ENCODE results near the gene PDZD4. TPM values are rescaled to one million over a fixed set of nuclear protein-coding genes. Genes with fewer than 3 reads are reported as not detected.

Gene PDZD4
- total and polyA plus RNA-seq, 2 experiments from 2014 or later = 0.50 to 5.8 TPM

DNA sequence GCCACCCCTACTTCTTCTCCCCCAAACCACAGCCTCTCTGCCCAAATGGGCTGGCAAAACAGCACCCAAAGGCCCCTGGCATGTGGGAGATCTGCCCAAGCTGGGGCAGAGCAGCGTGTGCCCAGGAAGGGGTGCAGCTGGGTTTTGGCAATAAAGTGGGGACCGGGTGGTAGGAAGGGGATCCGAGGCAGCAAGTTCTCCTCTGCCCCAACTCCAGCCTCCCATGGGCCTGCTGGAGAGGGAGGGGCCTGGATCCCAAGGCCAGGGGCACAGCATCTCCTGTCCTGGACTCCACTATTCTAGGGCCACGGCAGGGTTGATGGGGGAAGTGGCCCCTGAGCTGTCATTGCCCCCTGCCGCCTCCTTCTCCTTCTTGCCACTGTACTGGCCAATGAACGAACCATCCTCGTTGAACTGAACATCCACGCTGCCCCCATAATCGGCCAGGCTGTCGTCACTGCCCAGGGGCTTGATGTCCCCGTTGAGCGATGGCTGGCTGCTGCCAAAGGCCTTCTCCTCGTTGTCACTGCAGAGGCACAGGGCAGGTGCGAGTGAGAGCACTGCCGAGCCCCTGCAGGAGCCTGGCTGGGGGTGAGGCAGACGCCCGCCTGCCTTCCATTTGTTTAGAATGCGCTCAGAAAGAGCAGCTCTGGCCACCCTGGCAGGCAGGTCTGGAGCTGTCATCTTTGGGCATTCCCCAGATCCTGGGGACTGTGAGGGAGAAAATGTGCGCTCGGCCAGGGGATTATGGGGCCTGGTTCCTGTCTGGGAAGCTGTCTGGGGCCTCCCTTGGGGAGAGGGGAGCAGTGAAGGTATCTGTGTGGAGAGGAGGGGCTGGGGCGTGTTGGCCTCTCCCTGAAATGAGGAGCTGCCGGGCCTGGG lies 32.3 kb upstream of the PDZD4 start:
- no peak overlapping the region for H3K4me3 ChIP-seq

GRCh38 chrX:153861733-153862310 lies 31.5 kb upstream of the PDZD4 start:
- no peak overlapping the region for H3K4me3 ChIP-seq
- H3K27me3 ChIP-seq = no peaks in the 10 kb centered on the region

More for the DNA sequence above, 32.3 kb upstream of the PDZD4 start:
- Histone ChIP-seq H3K27ac (no peak overlapping the region), H3K4me1 (ENCODE audit: low read depth) (no peaks in the 10 kb centered on the region), H3K9me3 (ENCODE audit: low read depth) (no peaks in the 10 kb centered on the region), H3K27me3 (no peaks in the 10 kb centered on the region), H3K36me3 (no peaks in the 10 kb centered on the region)
- peak in 1 of 2 donors; percentile 28 for DNase-seq (ENCODE audit: low read depth in 1 of 2, low spot score in 1 of 2)
- no peak for TF ChIP-seq CTCF (IDR thresholded peaks at IDR 0.05; ENCODE audit: low read depth, low read length)

DNA sequence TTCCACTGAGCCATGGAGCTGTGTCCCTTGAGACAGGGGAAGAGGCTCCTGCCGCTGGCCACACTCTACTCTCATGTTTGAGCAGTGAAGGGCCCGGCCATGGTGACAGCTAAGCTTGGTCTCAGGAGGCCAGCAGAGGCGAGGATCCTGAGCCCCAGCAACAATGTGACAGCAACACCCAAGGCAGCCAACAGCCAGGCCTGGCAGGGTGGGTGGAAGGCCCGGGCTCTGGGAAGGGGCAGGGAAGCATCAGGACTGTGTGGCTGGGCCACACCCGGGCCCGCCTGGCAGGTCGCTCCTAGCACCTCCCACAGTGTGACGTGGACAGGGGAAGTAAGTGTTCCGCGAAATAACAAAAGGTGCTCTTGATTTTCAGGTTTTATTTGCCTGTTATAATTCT lies 30.8 kb upstream of the PDZD4 start:
- Histone ChIP-seq H3K36me3 (no peaks in the 10 kb centered on the region), H3K4me3 (no peak overlapping the region), H3K9me3 (ENCODE audit: low read depth) (no peaks in the 10 kb centered on the region), H3K4me1 (ENCODE audit: low read depth) (no peaks in the 10 kb centered on the region), H3K27ac (no peak overlapping the region), H3K27me3 (no peaks in the 10 kb centered on the region)
- TF ChIP-seq CTCF (IDR thresholded peaks at IDR 0.05; ENCODE audit: low read depth, low read length) = no peak
- DNase-seq (ENCODE audit: low read depth in 1 of 2, low spot score in 1 of 2) = no peak

More at GRCh38 chrX:153861733-153862310, 31.5 kb upstream of the PDZD4 start:
- H3K4me1 ChIP-seq (ENCODE audit: low read depth) = no peaks in the 10 kb centered on the region
- no peak for TF ChIP-seq CTCF (IDR thresholded peaks at IDR 0.05; ENCODE audit: low read depth, low read length)
- no peaks in the 10 kb centered on the region for H3K36me3 ChIP-seq
- H3K27ac ChIP-seq = no peak overlapping the region
- no peaks in the 10 kb centered on the region for H3K9me3 ChIP-seq (ENCODE audit: low read depth)
- DNase-seq (ENCODE audit: low read depth in 1 of 2, low spot score in 1 of 2) = no peak

DNA sequence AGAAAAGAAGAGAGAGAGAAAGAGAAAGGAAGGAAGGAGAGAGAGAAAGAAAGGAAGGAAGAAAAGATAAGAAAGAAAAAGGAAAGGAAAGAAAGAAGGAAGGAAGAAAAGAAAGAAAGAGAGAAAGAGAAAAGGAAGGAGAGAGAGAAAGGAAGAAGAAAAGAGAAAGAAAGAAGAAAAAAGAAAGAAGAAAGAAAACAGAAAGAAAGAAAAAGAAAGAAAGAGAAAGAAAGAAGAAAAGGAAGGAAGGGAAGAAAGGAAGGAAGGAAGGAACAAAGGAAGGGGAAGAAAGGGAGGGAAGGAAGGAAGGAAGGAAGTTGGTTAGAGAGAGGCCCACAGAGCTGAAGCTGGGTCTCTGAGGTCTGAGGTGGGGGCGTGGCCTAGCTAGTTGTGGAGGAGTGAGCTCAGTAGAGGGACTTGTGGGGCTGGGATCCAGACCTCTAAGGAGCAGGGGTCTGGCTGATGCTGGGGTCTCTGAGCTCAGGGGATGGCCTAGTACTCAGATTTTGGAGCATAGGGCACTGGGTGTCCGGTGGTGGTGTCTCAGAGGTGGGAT lies 27.1 kb upstream of the PDZD4 start:
- Histone ChIP-seq H3K4me1 (ENCODE audit: low read depth) (no peaks in the 10 kb centered on the region), H3K9me3 (ENCODE audit: low read depth) (no peaks in the 10 kb centered on the region), H3K36me3 (no peaks in the 10 kb centered on the region), H3K4me3 (no peak overlapping the region), H3K27me3 (no peaks in the 10 kb centered on the region), H3K27ac (no peak overlapping the region)
- no peak for DNase-seq (ENCODE audit: low read depth in 1 of 2, low spot score in 1 of 2)
- TF ChIP-seq CTCF (IDR thresholded peaks at IDR 0.05; ENCODE audit: low read depth, low read length) = no peak

GRCh38 chrX:153854702-153855101 lies 24.4 kb upstream of the PDZD4 start:
- Histone ChIP-seq H3K4me1 (ENCODE audit: low read depth) (no peaks in the 10 kb centered on the region), H3K36me3 (no peaks in the 10 kb centered on the region), H3K27ac (no peak overlapping the region), H3K4me3 (no peak overlapping the region), H3K9me3 (ENCODE audit: low read depth) (no peaks in the 10 kb centered on the region), H3K27me3 (no peaks in the 10 kb centered on the region)
- no peak for DNase-seq (ENCODE audit: low read depth in 1 of 2, low spot score in 1 of 2)
- TF ChIP-seq CTCF (IDR thresholded peaks at IDR 0.05; ENCODE audit: low read depth, low read length) = no peak
